HepG2 (cell line): ENCODE data around the gene ARHGEF10L. TPM values are rescaled to one million over a fixed set of nuclear protein-coding genes. Genes with fewer than 3 reads are reported as not detected.
A peak's percentile ranks its signal among the peaks of the same experiment; 100 is the strongest.

Experiments
- ATAC-seq: fragments of 200-7000 bp; cut with Tn5 transposase; 3 replicates; pipeline ENCODE4 v1.9.1; 2020; ENCODE audit warnings: mild to moderate bottlenecking, moderate library complexity
- BruUV-seq: library from RNA; stranded (reverse); fragments of 400-500 nt; replicated peaks from 2 replicates; lab custom pipeline; 2021; lab: Mats Ljungman, UMichigan
- CTCF ChIA-PET: fragments of 300-600 bp; formaldehyde crosslinking; extraction: SDS; loops from one replicate; lab custom pipeline; 2021; ENCODE audit warnings: low total read pairs, inconsistent platforms, low intra/inter-chr PET ratio; lab: Yijun Ruan, JAX
- POLR2A ChIA-PET: fragments of 350-600 bp; sonication (Branson Sonifier 250); formaldehyde crosslinking; loops from one replicate; lab custom pipeline; 2020; ENCODE audit warnings: antibody characterized with exemption, inconsistent platforms; lab: Yijun Ruan, JAX
- DNase-seq: peaks from one replicate; pipeline ENCODE4 v3.0.0-alpha.2; 2015; ENCODE audit warnings: low spot score
- FAIRE-seq: peaks from 3 replicates; lab custom pipeline; 2011; peaks lifted over from hg19 to GRCh38; lab: Jason Lieb, UNC
- H2AFZ ChIP-seq: one replicate; pipeline ENCODE4 v1.6.1; 2011; ENCODE audit warnings: low read length, inconsistent platforms
- H3K27ac ChIP-seq: fragments of 300-600 bp; 3 replicates; pipeline ENCODE4 v1.8.0; 2011; ENCODE audit warnings: mixed run types, mild to moderate bottlenecking, mixed read lengths, low read length, inconsistent platforms; ENCODE audit not compliant: insufficient read depth; ENCODE audit errors: extremely low read length
- H3K27me3 ChIP-seq, 2 experiments: fragments of 200-600 bp in 1 of 2; 2 replicates in 1 of 2; 3 replicates in 1 of 2; pipeline versions ENCODE4 v1.6.0 to v1.8.0; 2011; ENCODE audit warnings: low read length in 2 of 2, mild to moderate bottlenecking in 2 of 2, moderate library complexity in 2 of 2, inconsistent platforms in 1 of 2; ENCODE audit not compliant: insufficient read depth in 2 of 2, control insufficient read depth in 1 of 2
- H3K36me3 ChIP-seq, 2 experiments: fragments of 200-600 bp in 1 of 2; replicated peaks in 1 of 2; 2 replicates in 1 of 2; 3 replicates in 1 of 2; pipeline versions ENCODE4 v1.5.1 to v1.8.0; 2011; ENCODE audit warnings: low read length in 2 of 2, inconsistent platforms in 1 of 2; ENCODE audit not compliant: insufficient read depth in 2 of 2, control insufficient read depth in 1 of 2
- H3K4me1 ChIP-seq: 2 replicates; pipeline ENCODE4 v1.5.1; 2012; ENCODE audit warnings: low read length, inconsistent platforms; ENCODE audit not compliant: insufficient read depth
- H3K4me2 ChIP-seq: 2 replicates; pipeline ENCODE4 v1.6.0; 2011; ENCODE audit warnings: low read depth, low read length, inconsistent platforms
- H3K4me3 ChIP-seq, 3 experiments: fragments of 200-600 bp in 1 of 3; sonication (generic), shearing (Covaris generic) in 1 of 3; replicated peaks in 1 of 3; 2 replicates each; pipeline ENCODE4 v1.5.1; 2011 to 2016; ENCODE audit warnings: low read length in 3 of 3, inconsistent platforms in 2 of 3, low read depth in 2 of 3, mild to moderate bottlenecking in 2 of 3, control low read depth in 1 of 3, mixed read lengths in 1 of 3; ENCODE audit not compliant: insufficient read depth in 1 of 3
- H3K79me2 ChIP-seq: one replicate; pipeline ENCODE4 v1.6.1; 2011; ENCODE audit warnings: low read length, inconsistent platforms; ENCODE audit not compliant: insufficient read depth
- H3K9ac ChIP-seq: 2 replicates; pipeline ENCODE4 v1.6.0; 2011; ENCODE audit warnings: mild to moderate bottlenecking, low read depth, low read length, inconsistent platforms; ENCODE audit not compliant: insufficient read depth
- H3K9me3 ChIP-seq: 2 replicates; pipeline ENCODE4 v1.5.1; 2012; ENCODE audit warnings: mild to moderate bottlenecking, low read length
- H4K20me1 ChIP-seq: 2 replicates; pipeline ENCODE4 v1.6.0; 2011; ENCODE audit warnings: inconsistent platforms, mild to moderate bottlenecking, low read length, moderate library complexity; ENCODE audit not compliant: insufficient read depth
- FIP1L1 ChIP-seq: fragments of 200-400 bp; formaldehyde crosslinking; IDR thresholded peaks from 2 replicates; pipeline ENCODE4 v1.6.1; 2018; ENCODE audit warnings: low read depth, mild to moderate bottlenecking, low read length, moderate library complexity, borderline replicate concordance; ENCODE audit not compliant: insufficient read depth
- KDM3A ChIP-seq: IDR thresholded peaks from 2 replicates; pipeline ENCODE4 v1.6.1; 2018; ENCODE audit warnings: low read depth, missing compliant biosample characterization
- RBM22 ChIP-seq: fragments of 200-400 bp; formaldehyde crosslinking; optimal IDR thresholded peaks from 2 replicates; pipeline ENCODE3; 2017; ENCODE audit warnings: mild to moderate bottlenecking, low read length, moderate library complexity
- SRF ChIP-seq: IDR thresholded peaks from 2 replicates; pipeline ENCODE4 v1.6.1; 2011; ENCODE audit warnings: mild to moderate bottlenecking, low read depth, low read length, moderate library complexity
- TIGD3 ChIP-seq: sonication (generic); formaldehyde crosslinking; IDR thresholded peaks from 2 replicates; pipeline ENCODE4 v1.5.1; 2020; ENCODE audit warnings: mild to moderate bottlenecking, missing genetic modification reagents, borderline replicate concordance
- ZBTB34 ChIP-seq: sonication (generic); formaldehyde crosslinking; IDR thresholded peaks from 2 replicates; pipeline ENCODE4 v1.8.0; 2022; ENCODE audit warnings: mild to moderate bottlenecking, missing genetic modification reagents
- WGBS: methylation state at CpG from one replicate; pipeline ENCODE4 v1.1.6; 2017; ENCODE audit warnings: low lambda C conversion rate; 5-methylcytosine and 5-hydroxymethylcytosine counted together
- in situ Hi-C: cut with HindIII; loops from 2 replicates; pipeline ENCODE4 v1.10.0; 2017; ENCODE audit warnings: low pct_unique_long_range_greater_than_20kb; ENCODE audit not compliant: extremely low pct_ligation_motif_present
- intact Hi-C: fragments of 100-400 bp; cut with micrococcal nuclease; formaldehyde crosslinking; loops from one replicate; pipeline ENCODE4 v1.10.0; 2022; ENCODE audit not compliant: unreplicated experiment
- polyA plus RNA-seq, 8 experiments: library from polyadenylated mRNA; depleted of rRNA in 3 of 8; stranded (reverse) in 7 of 8; unstranded in 1 of 8; fragments of >200 nt; fragmentation: Illumina TruSeq in 4 of 8; extraction: Trizol in 4 of 8; gene quantifications; 2 replicates each; pipeline versions ENCODE4 v1.2.1 to v1.2.3, GENCODE V29; 2011 to 2016; ENCODE audit warnings: low read depth in 4 of 8, missing spikeins in 1 of 8, mixed read lengths in 1 of 8; ENCODE audit not compliant: insufficient read depth in 1 of 8
- total RNA-seq, 5 experiments: library from RNA; depleted of rRNA; stranded (reverse); fragments of >200 nt; fragmentation: Illumina TruSeq; extraction: Trizol; gene quantifications; 2 replicates each; pipeline ENCODE4 v1.2.3, GENCODE V29; 2016; ENCODE audit warnings: low read depth in 1 of 5

The ARHGEF10L gene
- total and polyA plus RNA-seq, 2 of the 13 experiments (the other 11 are each of a cell fraction or from before 2014, with no cell fraction given) = 46.5 to 78.3 TPM

GRCh38 chr1:17648457-17649145 is 109.1 kb downstream of the ARHGEF10L start:
- in situ Hi-C loops = no loop called here
- BruUV-seq = no TSS peak
- Histone ChIP-seq H3K36me3 (peaks cover 50 to 79% of the 10 kb centered on the region in 2 experiments), H2AFZ (no peak overlapping the region), H3K9ac (no peak overlapping the region), H3K9me3 (no peaks in the 10 kb centered on the region), H3K4me1 (no peaks in the 10 kb centered on the region), H3K79me2 (no peaks in the 10 kb centered on the region), H3K4me3 (no peak overlapping the region), H3K27me3 (no peaks in the 10 kb centered on the region; a peak in 1 of 5 replicates), H4K20me1 (peaks cover 11% of the 10 kb centered on the region; the same call in 1 of the 2 replicates), H3K27ac (no peak overlapping the region), H3K4me2 (no peak overlapping the region)
- CTCF ChIA-PET = no interaction called here
- POLR2A ChIA-PET = no interaction called here
- DNase-seq (no peak), FAIRE-seq (no peak), ATAC-seq (no peak)
- intact Hi-C loops = no loop called here
- 98% methylated on average over 14 of the region's 20 CpGs for WGBS
- TF ChIP-seq FIP1L1 (no peak), KDM3A (CRISPR knock-in tag) (no peak), TIGD3 (no peak), ZBTB34 (CRISPR knock-in tag) (no peak), RBM22 (peak; percentile 80), SRF (no peak)
